Stimulated activated naive CD8-positive, alpha-beta T cell treated with anti-CD3 and anti-CD28 coated beads, Interleukin-15, Interleukin-2, amounts not matched to agents 100 U/mL and 50 U/mL, for 24 hours (primary cell): Measurements from ENCODE around the gene DNAJC4.

Source experiments
- ATAC-seq: fragments of 150-1000 bp; cut with Tn5 transposase; one replicate; pipeline ENCODE4 v1.10.0; 2021
- DNase-seq: peaks from one replicate; pipeline ENCODE4 v3.0.0; 2021

Gene DNAJC4

GRCh38 chr11:64229090-64229743, 1.1 kb upstream of the DNAJC4 start:
- DNase-seq (no peak), ATAC-seq (no peak)

- ATAC-seq: no peak
- no peak for DNase-seq
Measured at GRCh38 chr11:64229744-64230170, 591 bp upstream of the DNAJC4 start.

GRCh38 chr11:64230985-64231365, 627 bp downstream of the DNAJC4 start:
- DNase-seq (no peak), ATAC-seq (no peak)

- DNase-seq: no peak
- no peak for ATAC-seq
Measured at GRCh38 chr11:64231546-64231945, 1.2 kb downstream of the DNAJC4 start.

- no peak for ATAC-seq
- DNase-seq: no peak
Measured at GRCh38 chr11:64232182-64232966, 2.0 kb downstream of the DNAJC4 start.

- no peak for DNase-seq
- no peak for ATAC-seq
Measured at GRCh38 chr11:64232967-64233315, 2.6 kb downstream of the DNAJC4 start.

GRCh38 chr11:64233913-64234586, 3.7 kb downstream of the DNAJC4 start, which contains the start of gene VEGFB:
Gene VEGFB (plus strand): TSS chr11:64234584. CDS start chr11:64234834, 250 bp downstream.
- DNase-seq: peak; percentile 78
- ATAC-seq: peak; percentile 49

- ATAC-seq (peak; percentile 56), DNase-seq (peak; percentile 67)
Measured at GRCh38 chr11:64234647-64235379, 4.5 kb downstream of the DNAJC4 start.

- DNase-seq (no peak), ATAC-seq (no peak)
Measured at GRCh38 chr11:64235437-64236161, 5.3 kb downstream of the DNAJC4 start.

GRCh38 chr11:64237484-64237951, 7.2 kb downstream of the DNAJC4 start:
- DNase-seq: no peak
- no peak for ATAC-seq

- DNase-seq: no peak
- ATAC-seq: no peak
Measured at GRCh38 chr11:64238076-64238475, 7.7 kb downstream of the DNAJC4 start.

GRCh38 chr11:64238999-64239398, 8.7 kb downstream of the DNAJC4 start:
- DNase-seq: no peak
- ATAC-seq: no peak

GRCh38 chr11:64239662-64240434, 9.5 kb downstream of the DNAJC4 start:
- ATAC-seq: no peak
- DNase-seq: no peak

GRCh38 chr11:64240435-64241240, 10.3 kb downstream of the DNAJC4 start, which contains the start of gene FKBP2:
Gene FKBP2 (plus strand): TSS chr11:64241095. CDS start chr11:64242388, 1,293 bp downstream.
- peak; percentile 99 for DNase-seq
- peak; percentile 66 for ATAC-seq

- DNase-seq (peak; percentile 100), ATAC-seq (peak; percentile 83)
Measured at GRCh38 chr11:64241241-64241490, 10.8 kb downstream of the DNAJC4 start.

- DNase-seq (peak; percentile 49), ATAC-seq (peak; percentile 2)
Measured at GRCh38 chr11:64241491-64242374, 11.4 kb downstream of the DNAJC4 start.

- no peak for ATAC-seq
- DNase-seq: no peak
Measured at GRCh38 chr11:64243236-64243854, 13.0 kb downstream of the DNAJC4 start.

GRCh38 chr11:64244107-64244506, 13.8 kb downstream of the DNAJC4 start:
- DNase-seq (no peak), ATAC-seq (no peak)

- ATAC-seq (no peak), DNase-seq (no peak)
Measured at GRCh38 chr11:64244966-64245365, 14.6 kb downstream of the DNAJC4 start.
